H9 (cell line): ENCODE data around the gene PDF. TPM values are rescaled to one million over a fixed set of nuclear protein-coding genes. Genes with fewer than 3 reads are reported as not detected.
A peak's percentile ranks its signal among the peaks of the same experiment; 100 is the strongest.

Source experiments
- DNase-seq: peaks from one replicate; pipeline ENCODE4 v3.0.0-alpha.2; 2017
- H2AFZ ChIP-seq: one replicate; pipeline ENCODE4 v1.6.1; 2013; ENCODE audit warnings: mild to moderate bottlenecking, low read length, control low read depth, moderate library complexity
- H2AK5ac ChIP-seq: 2 replicates; pipeline ENCODE4 v1.6.1; 2013; ENCODE audit warnings: low read length, control low read depth, mixed read lengths; ENCODE audit not compliant: insufficient read length
- H2BK120ac ChIP-seq: one replicate; pipeline ENCODE4 v1.6.1; 2013; ENCODE audit warnings: low read depth, mild to moderate bottlenecking, low read length, control low read depth, inconsistent platforms; ENCODE audit not compliant: poor library complexity, severe bottlenecking
- H2BK12ac ChIP-seq: 2 replicates; pipeline ENCODE4 v1.6.1; 2013; ENCODE audit warnings: low read length, control low read depth, mixed read lengths, low read depth; ENCODE audit not compliant: insufficient read length
- H2BK15ac ChIP-seq: 2 replicates; pipeline ENCODE4 v1.6.1; 2013; ENCODE audit warnings: low read depth, low read length, control low read depth
- H2BK20ac ChIP-seq: one replicate; pipeline ENCODE4 v1.6.1; 2013; ENCODE audit warnings: low read depth, mild to moderate bottlenecking, low read length, control low read depth, inconsistent platforms; ENCODE audit not compliant: poor library complexity, severe bottlenecking
- H2BK5ac ChIP-seq: 2 replicates; pipeline ENCODE4 v1.6.1; 2013; ENCODE audit warnings: low read length, control low read depth, mixed read lengths; ENCODE audit not compliant: insufficient read length
- H3K14ac ChIP-seq: 2 replicates; pipeline ENCODE4 v1.6.1; 2013; ENCODE audit warnings: low read length, control low read depth; ENCODE audit not compliant: insufficient read depth
- H3K18ac ChIP-seq: 2 replicates; pipeline ENCODE4 v1.6.1; 2013; ENCODE audit warnings: low read depth, mild to moderate bottlenecking, mixed read lengths, low read length, control low read depth; ENCODE audit not compliant: insufficient read length
- H3K23ac ChIP-seq: 2 replicates; pipeline ENCODE4 v1.6.1; 2013; ENCODE audit warnings: low read length, control low read depth, mixed read lengths, low read depth; ENCODE audit not compliant: insufficient read length
- H3K23me2 ChIP-seq: 2 replicates; pipeline ENCODE4 v1.6.1; 2013; ENCODE audit warnings: low read depth, mild to moderate bottlenecking, mixed read lengths, low read length, control low read depth; ENCODE audit not compliant: insufficient read length, poor library complexity, severe bottlenecking
- H3K27ac ChIP-seq: 2 replicates; pipeline ENCODE4 v1.5.1; 2013; ENCODE audit warnings: low read length, control low read depth, mixed read lengths, low read depth; ENCODE audit not compliant: insufficient read length
- H3K27me3 ChIP-seq: 2 replicates; pipeline ENCODE4 v1.6.1; 2013; ENCODE audit warnings: low read length, control low read depth, inconsistent platforms; ENCODE audit not compliant: insufficient read depth
- H3K4ac ChIP-seq: 2 replicates; pipeline ENCODE4 v1.6.1; 2013; ENCODE audit warnings: low read depth, mild to moderate bottlenecking, control low read depth, inconsistent platforms, low read length, moderate library complexity
- H3K4me1 ChIP-seq: 2 replicates; pipeline ENCODE4 v1.6.1; 2013; ENCODE audit warnings: low read length, control low read depth, inconsistent platforms; ENCODE audit not compliant: insufficient read depth
- H3K4me2 ChIP-seq: 2 replicates; pipeline ENCODE4 v1.6.1; 2013; ENCODE audit warnings: low read length, control low read depth, mixed read lengths; ENCODE audit not compliant: insufficient read length, insufficient read depth
- H3K56ac ChIP-seq: 2 replicates; pipeline ENCODE4 v1.6.1; 2013; ENCODE audit warnings: low read depth, mild to moderate bottlenecking, mixed read lengths, low read length, control low read depth; ENCODE audit not compliant: insufficient read length
- H3K79me1 ChIP-seq: 2 replicates; pipeline ENCODE4 v1.6.1; 2013; ENCODE audit warnings: low read depth, mild to moderate bottlenecking, moderate library complexity, low read length, control low read depth, inconsistent platforms; ENCODE audit not compliant: insufficient read depth, poor library complexity, severe bottlenecking
- H3K79me2 ChIP-seq: 2 replicates; pipeline ENCODE4 v1.6.1; 2013; ENCODE audit warnings: low read length, control low read depth, inconsistent platforms; ENCODE audit not compliant: insufficient read depth
- H3K9ac ChIP-seq: 2 replicates; pipeline ENCODE4 v1.6.1; 2013; ENCODE audit warnings: low read length, control low read depth, mixed read lengths; ENCODE audit not compliant: insufficient read length; ENCODE audit errors: extremely low read depth
- H3K9me3 ChIP-seq: one replicate; pipeline ENCODE4 v1.6.1; 2013; ENCODE audit warnings: low read depth, low read length, inconsistent platforms; ENCODE audit not compliant: control insufficient read depth
- H3T11ph ChIP-seq: one replicate; pipeline ENCODE4 v1.6.1; 2013; ENCODE audit warnings: mild to moderate bottlenecking, low read length, control low read depth, inconsistent platforms
- H4K20me1 ChIP-seq: one replicate; pipeline ENCODE4 v1.6.1; 2013; ENCODE audit not compliant: control insufficient read depth, insufficient read length, insufficient read depth
- H4K5ac ChIP-seq: 2 replicates; pipeline ENCODE4 v1.6.1; 2013; ENCODE audit warnings: low read depth, mild to moderate bottlenecking, mixed read lengths, low read length, control low read depth; ENCODE audit not compliant: insufficient read length
- H4K8ac ChIP-seq: replicated peaks from 2 replicates; pipeline ENCODE4 v1.6.1; 2013; ENCODE audit warnings: low read length, control low read depth, mixed read lengths, low read depth; ENCODE audit not compliant: insufficient read length
- H4K91ac ChIP-seq: 2 replicates; pipeline ENCODE4 v1.6.1; 2013; ENCODE audit warnings: low read depth, mild to moderate bottlenecking, moderate library complexity, mixed read lengths, low read length, control low read depth; ENCODE audit not compliant: insufficient read length
- H3K27ac Mint-ChIP-seq, 3 experiments: 2 replicates in 2 of 3; 3 replicates in 1 of 3; pipeline ENCODE4 v1.8.0; 2020 to 2021; ENCODE audit warnings: mixed read lengths in 3 of 3, mild to moderate bottlenecking in 1 of 3, moderate library complexity in 1 of 3
- H3K27me3 Mint-ChIP-seq: 2 replicates; pipeline ENCODE4 v1.8.0; 2021; ENCODE audit warnings: low read depth, mild to moderate bottlenecking, moderate library complexity, mixed read lengths
- H3K36me3 Mint-ChIP-seq, 3 experiments: 2 replicates in 2 of 3; 3 replicates in 1 of 3; pipeline ENCODE4 v1.8.0; 2020 to 2021; ENCODE audit warnings: low read depth in 3 of 3, mixed read lengths in 3 of 3; ENCODE audit not compliant: insufficient read depth in 1 of 3
- H3K4me1 Mint-ChIP-seq, 2 experiments: 2 replicates each; pipeline ENCODE4 v1.8.0; 2020; ENCODE audit warnings: mixed read lengths in 2 of 2
- H3K4me3 Mint-ChIP-seq, 2 experiments: 2 replicates in 1 of 2; 3 replicates in 1 of 2; pipeline ENCODE4 v1.8.0; 2020 to 2021; ENCODE audit warnings: mild to moderate bottlenecking in 2 of 2, mixed read lengths in 2 of 2, moderate library complexity in 1 of 2
- H3K9me3 Mint-ChIP-seq, 2 experiments: 2 replicates in 1 of 2; 3 replicates in 1 of 2; pipeline ENCODE4 v1.8.0; 2020; ENCODE audit warnings: mild to moderate bottlenecking in 2 of 2, mixed read lengths in 2 of 2, moderate library complexity in 1 of 2
- WGBS: extraction: QIAGEN DNeasy Blood & Tissue Kit; methylation state at CpG from one replicate; pipeline ENCODE4 v1.1.7; 2013; ENCODE audit warnings: missing lambda C conversion rate, low lambda C conversion rate, mixed read lengths; ENCODE audit not compliant: insufficient read length; ENCODE audit errors: extremely low coverage; 5-methylcytosine and 5-hydroxymethylcytosine counted together
- total RNA-seq: library from RNA; stranded (reverse); gene quantifications from 2 replicates; pipeline ENCODE4 v1.2.1, GENCODE V29; 2021
- TF ChIP-seq, protein P1 (sequence below): fragments of 200-600 bp; sonication (generic); conservative IDR thresholded peaks from 3 replicates; pipeline ENCODE4 v1.8.0; 2021; ENCODE audit warnings: antibody characterized with exemption, mild to moderate bottlenecking

Gene PDF
- total RNA-seq, 1 experiment from 2014 or later: 36.4 TPM

DNA sequence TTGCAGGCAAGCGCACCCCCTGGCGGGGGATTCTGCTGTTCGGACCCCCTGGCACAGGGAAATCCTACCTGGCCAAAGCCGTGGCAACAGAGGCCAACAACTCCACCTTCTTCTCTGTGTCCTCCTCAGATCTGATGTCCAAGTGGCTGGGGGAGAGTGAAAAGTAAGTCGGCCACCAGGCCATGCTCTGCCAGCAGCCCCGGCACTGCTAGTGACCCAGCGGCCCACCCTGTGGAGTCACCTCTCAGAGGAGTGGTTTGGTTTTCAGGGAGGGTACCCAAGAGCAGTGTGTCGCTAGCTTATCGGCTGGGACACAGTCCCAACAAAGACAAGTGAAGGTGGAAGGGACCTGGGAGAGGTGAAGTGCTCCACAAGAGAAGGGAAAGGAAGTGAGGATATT is 11.0 kb downstream of the PDF start:
- Histone ChIP-seq H3T11ph (no peak overlapping the region), H3K4me1 (no peaks in the 10 kb centered on the region), H2AK5ac (no peak overlapping the region), H4K8ac (no peak overlapping the region), H3K56ac (no peak overlapping the region), H2BK5ac (no peak overlapping the region), H3K9ac (no peak overlapping the region), H4K5ac (no peak overlapping the region), H3K4me2 (no peak overlapping the region), H3K4ac (no peak overlapping the region), H3K18ac (no peak overlapping the region), H4K20me1 (no peaks in the 10 kb centered on the region), H3K23ac (no peak overlapping the region), H3K27me3 (no peaks in the 10 kb centered on the region), H3K27ac (no peak overlapping the region), H3K23me2 (no peaks in the 10 kb centered on the region), H3K14ac (no peak overlapping the region), H2BK12ac (no peak overlapping the region), H2AFZ (no peak overlapping the region), H4K91ac (no peak overlapping the region), H3K79me2 (no peaks in the 10 kb centered on the region), H2BK15ac (no peak overlapping the region), H2BK120ac (no peak overlapping the region), H2BK20ac (no peak overlapping the region), H3K9me3 (no peaks in the 10 kb centered on the region), H3K79me1 (peaks cover 3% of the 10 kb centered on the region)
- no peaks in the 10 kb centered on the region for H3K9me3 Mint-ChIP-seq
- TF ChIP-seq, protein P1, sequence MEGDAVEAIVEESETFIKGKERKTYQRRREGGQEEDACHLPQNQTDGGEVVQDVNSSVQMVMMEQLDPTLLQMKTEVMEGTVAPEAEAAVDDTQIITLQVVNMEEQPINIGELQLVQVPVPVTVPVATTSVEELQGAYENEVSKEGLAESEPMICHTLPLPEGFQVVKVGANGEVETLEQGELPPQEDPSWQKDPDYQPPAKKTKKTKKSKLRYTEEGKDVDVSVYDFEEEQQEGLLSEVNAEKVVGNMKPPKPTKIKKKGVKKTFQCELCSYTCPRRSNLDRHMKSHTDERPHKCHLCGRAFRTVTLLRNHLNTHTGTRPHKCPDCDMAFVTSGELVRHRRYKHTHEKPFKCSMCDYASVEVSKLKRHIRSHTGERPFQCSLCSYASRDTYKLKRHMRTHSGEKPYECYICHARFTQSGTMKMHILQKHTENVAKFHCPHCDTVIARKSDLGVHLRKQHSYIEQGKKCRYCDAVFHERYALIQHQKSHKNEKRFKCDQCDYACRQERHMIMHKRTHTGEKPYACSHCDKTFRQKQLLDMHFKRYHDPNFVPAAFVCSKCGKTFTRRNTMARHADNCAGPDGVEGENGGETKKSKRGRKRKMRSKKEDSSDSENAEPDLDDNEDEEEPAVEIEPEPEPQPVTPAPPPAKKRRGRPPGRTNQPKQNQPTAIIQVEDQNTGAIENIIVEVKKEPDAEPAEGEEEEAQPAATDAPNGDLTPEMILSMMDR: no peak
- H3K4me3 Mint-ChIP-seq: no peak overlapping the region
- DNase-seq: no peak
- 0 out of 7 replicates have a peak overlapping the region, but pooled peaks of 1 of the 3 experiments have one; percentile 50 for H3K27ac Mint-ChIP-seq
- H3K36me3 Mint-ChIP-seq: peaks cover 46 to 90% (median 79%) of the 10 kb centered on the region in 3 experiments
- H3K4me1 Mint-ChIP-seq: no peaks in the 10 kb centered on the region
- WGBS: no CpG with 5 or more reads among the region's 9 CpGs
- H3K27me3 Mint-ChIP-seq: no peaks in the 10 kb centered on the region
